ENCODE data around the gene HIBADH. TPM values are rescaled to one million over a fixed set of nuclear protein-coding genes. Genes with fewer than 3 reads are reported as not detected.

Gene HIBADH
- total and polyA plus RNA-seq, 2 of the 4 experiments (the other 2 are of a cell fraction): 36.6 to 52.5 TPM

GRCh38 chr7:27650283-27650682, 12.4 kb downstream of the HIBADH start:
- no peak overlapping the region for H2AFZ ChIP-seq (replicated peaks; ENCODE audit: low read length, poor library complexity)
- H2AK5ac ChIP-seq (ENCODE audit: low read depth, low read length): no peak overlapping the region
- H3K4me2 ChIP-seq (ENCODE audit: low read depth, low read length): no peak overlapping the region
- no peak overlapping the region for H3K23ac ChIP-seq (ENCODE audit: low read depth, low read length)
- no peaks in the 10 kb centered on the region for H3K27me3 ChIP-seq (ENCODE audit: control insufficient read depth, insufficient read depth, low read length)
- H4K20me1 ChIP-seq (ENCODE audit: insufficient read depth, low read length): no peaks in the 10 kb centered on the region
- no peak overlapping the region for H3K4me3 ChIP-seq (ENCODE audit: insufficient read depth, low read depth, low read length)
- intact Hi-C loops (cut with micrococcal nuclease) (no loop called here), dilution Hi-C loops (cut with HindIII; ENCODE audit: low sequenced_read_pairs, unreplicated experiment) (no loop called here), in situ Hi-C loops (cut with MboI; ENCODE audit: low sequenced_read_pairs) (no loop called here)
- POLR2A ChIA-PET (ENCODE audit: unreplicated experiment): no interaction called here
- peaks cover 2% of the 10 kb centered on the region; the same call in 1 of the 2 replicates for H3K36me3 ChIP-seq (ENCODE audit: control insufficient read depth, insufficient read depth, low read length)
- H3K14ac ChIP-seq (replicated peaks; ENCODE audit: low read depth, low read length): no peak overlapping the region
- H3K9me1 ChIP-seq (ENCODE audit: insufficient read depth, low read length): peaks cover 4% of the 10 kb centered on the region; the same call in 1 of the 2 replicates
- H4K5ac ChIP-seq (ENCODE audit: low read depth, low read length): no peak overlapping the region
- no peak overlapping the region for H2BK120ac ChIP-seq (ENCODE audit: low read depth, low read length)
- CTCF ChIA-PET: no interaction called here
- DNase-seq (no peak), ATAC-seq (ENCODE audit: low read depth) (no peak)
- H2BK5ac ChIP-seq (ENCODE audit: low read depth, low read length, poor library complexity, severe bottlenecking): no peak overlapping the region
- TF ChIP-seq MAZ (IDR thresholded peaks at IDR 0.05; ENCODE audit: borderline replicate concordance, low read depth, low read length) (no peak), CTCF (conservative IDR thresholded peaks at IDR 0.05; ENCODE audit: low read depth, low read length) (no peak), FOS (IDR thresholded peaks at IDR 0.05; ENCODE audit: low read depth, low read length) (no peak), POLR2A (IDR thresholded peaks at IDR 0.05; ENCODE audit: low read depth, low read length) (no peak), RCOR1 (IDR thresholded peaks at IDR 0.05; ENCODE audit: insufficient replicate concordance, low read length) (no peak), ELK1 (IDR thresholded peaks at IDR 0.05; ENCODE audit: borderline replicate concordance, low read depth, low read length) (no peak), SMC3 (IDR thresholded peaks at IDR 0.05; ENCODE audit: low read depth, low read length) (no peak), NFE2L2 (IDR thresholded peaks at IDR 0.05; ENCODE audit: low read depth, low read length) (no peak), BHLHE40 (IDR thresholded peaks at IDR 0.05; ENCODE audit: low read depth, low read length) (no peak), CEBPB (IDR thresholded peaks at IDR 0.05; ENCODE audit: low read depth, low read length) (no peak), MXI1 (IDR thresholded peaks at IDR 0.05; ENCODE audit: borderline replicate concordance, low read depth, low read length) (no peak), USF2 (IDR thresholded peaks at IDR 0.05; ENCODE audit: low read depth, low read length) (no peak)
- H3K18ac ChIP-seq (ENCODE audit: low read depth, low read length): no peak overlapping the region
- no peak overlapping the region for H2BK15ac ChIP-seq (ENCODE audit: low read depth, low read length)
- H3K27ac ChIP-seq (ENCODE audit: insufficient read depth, low read length): no peak overlapping the region
- H3K9me3 ChIP-seq (ENCODE audit: control insufficient read depth, insufficient read depth, low read length): no peaks in the 10 kb centered on the region
- H3K56ac ChIP-seq (ENCODE audit: extremely low read depth, insufficient read depth, low read length): no peak overlapping the region
- H3K79me1 ChIP-seq (ENCODE audit: low read depth in 1 of 2, low read length in 2 of 2): peaks cover 3 to 22% of the 10 kb centered on the region in 2 experiments; a peak in 3 of 4 replicates
- H4K8ac ChIP-seq (ENCODE audit: low read depth in 2 of 2, low read length in 2 of 2): no peak overlapping the region
- H2AK9ac ChIP-seq (replicated peaks; ENCODE audit: low read depth, low read length, poor library complexity): no peak overlapping the region
- no peak overlapping the region for H3K4ac ChIP-seq (ENCODE audit: low read depth, low read length)
- no peak overlapping the region for H4K91ac ChIP-seq (ENCODE audit: insufficient read depth, low read depth, low read length)
- no peak overlapping the region for H3K9ac ChIP-seq (ENCODE audit: low read depth, low read length)
- 100% methylated on average over 1 of the region's 4 CpGs; no CpG with 5 or more reads in 1 of the 2 experiments for WGBS, 2 experiments (ENCODE audit: extremely low coverage in 2 of 2, insufficient read length in 1 of 2)
- BruUV-seq (replicated peaks): no TSS peak
- no peak overlapping the region for H2BK20ac ChIP-seq (ENCODE audit: low read depth, low read length)
- peaks cover 5% of the 10 kb centered on the region for H3K4me1 ChIP-seq (ENCODE audit: control insufficient read depth, insufficient read depth, low read length)

Measured in IMR-90 (cell line).